Measurements from ENCODE around the gene HAGH. TPM values are rescaled to one million over a fixed set of nuclear protein-coding genes. Genes with fewer than 3 reads are reported as not detected.
A peak's percentile ranks its signal among the peaks of the same experiment; 100 is the strongest.

The HAGH gene
- total RNA-seq, 1 donor from 2014 or later = 172 TPM

- H3K27me3 ChIP-seq (ENCODE audit: low read depth) = peaks cover 39% of the 10 kb centered on the region
- intact Hi-C loops (cut with micrococcal nuclease) = loop anchor here (10.0 kb wide), 1 partner anchor 59 kb away; no protein-coding TSS in a partner anchor
- no peak for TF ChIP-seq CTCF (IDR thresholded peaks at IDR 0.05; ENCODE audit: borderline replicate concordance)
These were observed 39.5 kb upstream of the HAGH start for GRCh38 chr16:1865902-1866690.

DNA sequence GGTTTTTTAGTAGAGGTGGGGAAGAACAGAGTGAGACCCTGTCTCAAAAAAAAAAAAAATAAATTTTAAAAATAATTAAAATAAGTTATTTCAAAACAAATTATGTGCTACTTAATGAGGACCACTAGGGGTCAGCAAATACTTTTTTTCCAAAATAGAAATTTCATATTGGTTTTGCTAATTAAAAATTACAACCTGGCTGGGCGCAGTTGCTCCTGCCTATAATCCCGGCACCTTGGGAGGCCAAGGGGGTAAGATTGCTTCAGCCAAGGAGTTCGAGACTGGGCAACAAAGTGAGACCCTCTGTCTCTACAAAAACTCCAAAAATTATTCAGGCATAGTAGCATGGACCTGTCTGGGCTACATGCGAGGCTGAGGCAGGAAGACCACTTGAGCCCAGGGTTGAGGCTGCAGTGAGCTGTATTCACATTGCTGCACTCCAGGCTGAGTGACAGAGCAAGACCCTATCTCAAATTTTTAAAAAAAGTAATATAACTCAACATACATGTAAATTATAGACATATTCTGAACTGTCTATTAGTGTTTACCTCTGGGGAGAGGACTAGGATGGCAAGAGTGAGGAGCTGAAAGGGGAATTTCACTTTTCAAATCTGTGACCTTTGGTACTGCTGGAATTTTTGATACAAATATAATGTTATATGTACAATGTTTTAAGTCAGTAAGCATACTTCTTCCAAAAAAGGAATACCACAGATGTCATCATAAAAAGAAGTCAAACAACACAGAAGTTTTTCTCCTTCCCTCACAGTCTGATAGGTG lies 37.2 kb upstream of the HAGH start:
- H3K27me3 ChIP-seq (ENCODE audit: low read depth) = peaks cover 60% of the 10 kb centered on the region
- DNase-seq = no peak
- no peaks in the 10 kb centered on the region for H3K36me3 ChIP-seq
- H3K27ac ChIP-seq (replicated peaks) = no peak overlapping the region
- no peaks in the 10 kb centered on the region for H3K9me3 ChIP-seq (replicated peaks)
- intact Hi-C loops (cut with micrococcal nuclease) = loop anchor here (10.0 kb wide), 1 partner anchor 61 kb away; no protein-coding TSS in a partner anchor
- peak; percentile 66 for TF ChIP-seq CTCF (IDR thresholded peaks at IDR 0.05; ENCODE audit: borderline replicate concordance)
- no peak overlapping the region for H3K4me3 ChIP-seq
- H3K4me1 ChIP-seq = no peaks in the 10 kb centered on the region

More at GRCh38 chr16:1865902-1866690, 39.5 kb upstream of the HAGH start:
- no peak for DNase-seq
- Histone ChIP-seq H3K4me3 (no peak overlapping the region), H3K9me3 (replicated peaks) (no peaks in the 10 kb centered on the region), H3K27ac (replicated peaks) (no peak overlapping the region), H3K36me3 (no peaks in the 10 kb centered on the region), H3K4me1 (no peaks in the 10 kb centered on the region)

DNA sequence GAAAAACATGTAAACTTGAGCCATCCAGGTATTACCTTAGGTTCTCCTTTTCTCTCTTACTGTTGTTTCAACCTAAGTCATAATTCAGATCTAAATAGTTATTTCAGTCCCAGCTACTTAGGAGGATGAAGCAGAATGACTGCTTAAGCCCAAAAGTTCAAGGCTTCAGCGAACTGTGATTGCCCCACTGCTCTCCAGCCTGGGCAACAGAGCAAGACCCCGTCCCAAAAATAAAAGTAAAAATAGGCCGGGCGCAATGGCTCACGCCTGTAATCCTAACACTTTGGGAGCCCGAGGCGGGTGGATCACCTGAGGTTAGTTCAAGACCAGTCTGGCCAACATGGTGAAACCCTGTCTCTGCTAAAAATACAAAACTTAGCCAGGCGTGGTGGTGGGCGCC lies 35.8 kb upstream of the HAGH start:
- no peak for DNase-seq
- H3K36me3 ChIP-seq = no peaks in the 10 kb centered on the region
- H3K4me3 ChIP-seq = no peak overlapping the region
- H3K9me3 ChIP-seq (replicated peaks) = no peaks in the 10 kb centered on the region
- intact Hi-C loops (cut with micrococcal nuclease) = loop anchor here (10.0 kb wide), 1 partner anchor 62 kb away; no protein-coding TSS in a partner anchor
- peaks cover 67% of the 10 kb centered on the region for H3K27me3 ChIP-seq (ENCODE audit: low read depth)
- TF ChIP-seq CTCF (IDR thresholded peaks at IDR 0.05; ENCODE audit: borderline replicate concordance) = no peak
- no peak overlapping the region for H3K27ac ChIP-seq (replicated peaks)
- H3K4me1 ChIP-seq = no peaks in the 10 kb centered on the region

GRCh38 chr16:1861730-1862129 lies 35.1 kb upstream of the HAGH start:
- no peak overlapping the region for H3K4me3 ChIP-seq
- intact Hi-C loops (cut with micrococcal nuclease) = loop anchor here (10.0 kb wide), 1 partner anchor 63 kb away; no protein-coding TSS in a partner anchor
- peaks cover 68% of the 10 kb centered on the region for H3K27me3 ChIP-seq (ENCODE audit: low read depth)
- H3K9me3 ChIP-seq (replicated peaks) = no peaks in the 10 kb centered on the region
- DNase-seq = no peak
- no peak overlapping the region for H3K27ac ChIP-seq (replicated peaks)
- H3K4me1 ChIP-seq = no peaks in the 10 kb centered on the region
- no peaks in the 10 kb centered on the region for H3K36me3 ChIP-seq
- TF ChIP-seq CTCF (IDR thresholded peaks at IDR 0.05; ENCODE audit: borderline replicate concordance) = no peak

GRCh38 chr16:1859650-1860049 lies 33.0 kb upstream of the HAGH start:
- intact Hi-C loops (cut with micrococcal nuclease) = loop anchor here (10.0 kb wide), 1 partner anchor 65 kb away; no protein-coding TSS in a partner anchor
- Histone ChIP-seq H3K9me3 (replicated peaks) (no peaks in the 10 kb centered on the region), H3K27me3 (ENCODE audit: low read depth) (peaks cover 61% of the 10 kb centered on the region), H3K4me3 (no peak overlapping the region), H3K36me3 (no peaks in the 10 kb centered on the region), H3K4me1 (no peaks in the 10 kb centered on the region), H3K27ac (replicated peaks) (no peak overlapping the region)
- TF ChIP-seq CTCF (IDR thresholded peaks at IDR 0.05; ENCODE audit: borderline replicate concordance) = no peak
- DNase-seq = no peak
